ENCODE results near the gene CAMK2D. TPM values are rescaled to one million over a fixed set of nuclear protein-coding genes. Genes with fewer than 3 reads are reported as not detected.

The CAMK2D gene
- total RNA-seq, 1 experiment from 2014 or later, result 7.1 TPM

DNA sequence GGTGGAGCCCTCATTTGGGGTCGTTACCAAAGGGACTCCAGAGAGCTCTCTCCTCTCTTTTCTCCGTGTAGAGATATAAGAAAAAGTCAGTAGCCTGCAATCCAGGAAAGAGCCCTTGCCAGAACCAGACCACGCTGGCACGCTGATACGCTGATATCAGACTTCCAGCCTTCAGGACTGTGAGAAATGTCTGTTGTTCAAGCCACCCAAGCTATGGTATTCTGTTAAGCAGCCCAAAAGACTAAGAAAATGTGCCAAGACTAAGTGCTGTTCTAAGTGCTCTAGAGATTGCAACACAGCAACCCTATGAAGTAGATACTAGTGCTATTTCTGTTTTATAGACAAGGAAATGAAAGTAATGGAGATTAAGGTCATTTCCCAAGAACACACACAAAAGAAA lies 205.7 kb downstream of the CAMK2D start:
- ChIA-PET POLR2A (ENCODE audit: unreplicated experiment) (no interaction called here), CTCF (no interaction called here)
- no peak for TF ChIP-seq EZH2 (IDR thresholded peaks at IDR 0.05; ENCODE audit: low read depth)
- Histone ChIP-seq H3K79me2 (ENCODE audit: low read depth) (no peaks in the 10 kb centered on the region), H3K4me2 (no peak overlapping the region), H4K20me1 (ENCODE audit: insufficient read depth) (no peaks in the 10 kb centered on the region), H3K9me2 (ENCODE audit: insufficient read depth) (no peaks in the 10 kb centered on the region), H3K27me3 (ENCODE audit: insufficient read depth, low read depth) (no peaks in the 10 kb centered on the region), H3K4me3 (no peak overlapping the region), H2AFZ (no peak overlapping the region), H3K27ac (no peak overlapping the region), H3K36me3 (ENCODE audit: low read depth) (no peaks in the 10 kb centered on the region), H3K9me3 (ENCODE audit: insufficient read depth, low read depth) (no peaks in the 10 kb centered on the region), H3K4me1 (replicated peaks; ENCODE audit: insufficient read depth) (peaks cover 20% of the 10 kb centered on the region), H3F3A (ENCODE audit: insufficient read depth, low read depth) (no peaks in the 10 kb centered on the region)
- DNase-seq, result no peak
- BruUV-seq (replicated peaks), result no TSS peak
- intact Hi-C loops (cut with micrococcal nuclease; ENCODE audit: unreplicated experiment), result loop anchor here (2.0 kb wide), 1 partner anchor 29 kb away; no protein-coding TSS in a partner anchor

DNA sequence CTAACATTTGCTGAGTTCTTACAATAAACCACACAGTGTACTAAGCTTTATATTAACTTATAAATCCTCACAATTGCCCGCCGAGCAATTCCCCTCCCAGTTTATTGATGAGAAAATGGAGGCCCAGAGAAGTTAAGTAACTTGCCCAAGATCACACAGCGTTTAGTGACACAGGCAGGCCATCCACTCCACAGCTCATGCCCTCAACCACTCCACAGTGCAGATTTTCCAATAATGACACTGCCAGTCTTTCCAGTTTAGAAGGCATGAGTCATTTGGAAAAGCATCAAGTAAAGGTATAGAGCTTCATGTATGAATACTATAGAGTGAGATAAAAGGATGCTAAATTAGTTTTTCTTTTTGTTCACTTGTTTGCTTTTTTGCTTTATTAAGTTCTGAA lies 208.5 kb downstream of the CAMK2D start:
- H3K4me2 ChIP-seq, result no peak overlapping the region
- H3K27me3 ChIP-seq (ENCODE audit: insufficient read depth, low read depth), result no peaks in the 10 kb centered on the region
- H2AFZ ChIP-seq, result no peak overlapping the region
- CTCF ChIA-PET, result interaction anchor here (0.7 kb wide), 1 partner anchor 208 kb away, joined by 3 read pairs; no protein-coding TSS in a partner anchor
- H3K36me3 ChIP-seq (ENCODE audit: low read depth), result no peaks in the 10 kb centered on the region
- H4K20me1 ChIP-seq (ENCODE audit: insufficient read depth), result no peaks in the 10 kb centered on the region
- peaks cover 20% of the 10 kb centered on the region for H3K4me1 ChIP-seq (replicated peaks; ENCODE audit: insufficient read depth)
- no TSS peak for BruUV-seq (replicated peaks)
- no peaks in the 10 kb centered on the region for H3K79me2 ChIP-seq (ENCODE audit: low read depth)
- no peak for DNase-seq
- no peaks in the 10 kb centered on the region for H3K9me3 ChIP-seq (ENCODE audit: insufficient read depth, low read depth)
- H3K9me2 ChIP-seq (ENCODE audit: insufficient read depth), result no peaks in the 10 kb centered on the region
- intact Hi-C loops (cut with micrococcal nuclease; ENCODE audit: unreplicated experiment), result no loop called here
- POLR2A ChIA-PET (ENCODE audit: unreplicated experiment), result no interaction called here
- H3F3A ChIP-seq (ENCODE audit: insufficient read depth, low read depth), result no peaks in the 10 kb centered on the region
- TF ChIP-seq EZH2 (IDR thresholded peaks at IDR 0.05; ENCODE audit: low read depth), result no peak
- TF ChIP-seq, protein P1, sequence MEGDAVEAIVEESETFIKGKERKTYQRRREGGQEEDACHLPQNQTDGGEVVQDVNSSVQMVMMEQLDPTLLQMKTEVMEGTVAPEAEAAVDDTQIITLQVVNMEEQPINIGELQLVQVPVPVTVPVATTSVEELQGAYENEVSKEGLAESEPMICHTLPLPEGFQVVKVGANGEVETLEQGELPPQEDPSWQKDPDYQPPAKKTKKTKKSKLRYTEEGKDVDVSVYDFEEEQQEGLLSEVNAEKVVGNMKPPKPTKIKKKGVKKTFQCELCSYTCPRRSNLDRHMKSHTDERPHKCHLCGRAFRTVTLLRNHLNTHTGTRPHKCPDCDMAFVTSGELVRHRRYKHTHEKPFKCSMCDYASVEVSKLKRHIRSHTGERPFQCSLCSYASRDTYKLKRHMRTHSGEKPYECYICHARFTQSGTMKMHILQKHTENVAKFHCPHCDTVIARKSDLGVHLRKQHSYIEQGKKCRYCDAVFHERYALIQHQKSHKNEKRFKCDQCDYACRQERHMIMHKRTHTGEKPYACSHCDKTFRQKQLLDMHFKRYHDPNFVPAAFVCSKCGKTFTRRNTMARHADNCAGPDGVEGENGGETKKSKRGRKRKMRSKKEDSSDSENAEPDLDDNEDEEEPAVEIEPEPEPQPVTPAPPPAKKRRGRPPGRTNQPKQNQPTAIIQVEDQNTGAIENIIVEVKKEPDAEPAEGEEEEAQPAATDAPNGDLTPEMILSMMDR (conservative IDR thresholded peaks at IDR 0.05), result no peak
- H3K4me3 ChIP-seq, result no peak overlapping the region
- no peak overlapping the region for H3K27ac ChIP-seq

DNA sequence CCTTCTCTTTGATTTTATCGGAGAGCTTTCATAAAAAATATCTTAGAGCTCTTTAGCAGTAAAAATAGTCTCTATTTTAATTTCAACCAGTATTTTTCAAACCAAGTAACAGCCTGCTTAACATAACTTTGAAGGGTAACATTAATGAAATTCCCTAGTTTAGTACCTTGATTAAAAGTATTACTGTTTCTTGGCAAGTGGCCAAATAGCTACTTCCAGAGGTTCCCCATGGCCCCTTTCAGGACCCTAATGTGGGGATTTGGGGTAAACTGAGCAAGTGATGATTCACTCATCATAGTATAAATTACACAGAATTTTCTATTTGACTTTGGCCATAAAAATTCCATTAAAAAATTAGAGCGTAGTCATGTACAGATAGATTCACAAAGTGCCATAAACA lies 211.0 kb downstream of the CAMK2D start:
- H3K27me3 ChIP-seq (ENCODE audit: insufficient read depth, low read depth), result no peaks in the 10 kb centered on the region
- no peaks in the 10 kb centered on the region for H3K79me2 ChIP-seq (ENCODE audit: low read depth)
- H3K9me2 ChIP-seq (ENCODE audit: insufficient read depth), result no peaks in the 10 kb centered on the region
- no peak overlapping the region for H3K27ac ChIP-seq
- TF ChIP-seq EZH2 (IDR thresholded peaks at IDR 0.05; ENCODE audit: low read depth), result no peak
- TF ChIP-seq, protein P1 (conservative IDR thresholded peaks at IDR 0.05), result no peak
- ChIA-PET CTCF (no interaction called here), POLR2A (ENCODE audit: unreplicated experiment) (no interaction called here)
- no peak overlapping the region for H3K4me3 ChIP-seq
- no peak overlapping the region for H3K4me2 ChIP-seq
- H3K4me1 ChIP-seq (replicated peaks; ENCODE audit: insufficient read depth), result peaks cover 10% of the 10 kb centered on the region
- no peak overlapping the region for H2AFZ ChIP-seq
- BruUV-seq (replicated peaks), result no TSS peak
- intact Hi-C loops (cut with micrococcal nuclease; ENCODE audit: unreplicated experiment), result no loop called here
- no peaks in the 10 kb centered on the region; the same call in 1 of the 2 replicates for H3K9me3 ChIP-seq (ENCODE audit: insufficient read depth, low read depth)
- no peaks in the 10 kb centered on the region for H3F3A ChIP-seq (ENCODE audit: insufficient read depth, low read depth)
- H3K36me3 ChIP-seq (ENCODE audit: low read depth), result no peaks in the 10 kb centered on the region
- no peak for DNase-seq
- no peaks in the 10 kb centered on the region for H4K20me1 ChIP-seq (ENCODE audit: insufficient read depth)

DNA sequence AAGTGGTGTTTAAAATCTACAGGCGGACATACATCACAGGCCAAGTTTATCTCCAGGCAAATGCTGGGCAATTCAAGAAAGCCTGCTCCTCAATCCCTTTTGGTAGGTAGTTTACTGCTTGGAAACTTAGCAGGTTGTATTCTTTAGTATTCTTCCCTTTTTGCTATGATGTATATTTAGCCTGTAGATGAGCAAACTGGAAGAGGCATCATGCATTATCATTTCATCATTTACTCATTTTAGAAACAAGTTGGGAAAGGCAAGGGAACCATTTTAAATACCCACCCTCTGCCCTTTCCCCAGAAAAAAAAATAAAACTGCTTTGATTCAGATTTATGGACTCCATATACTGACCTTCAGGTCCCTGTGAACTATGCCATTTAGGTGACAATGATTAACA lies 213.2 kb downstream of the CAMK2D start:
- Histone ChIP-seq H3K9me2 (ENCODE audit: insufficient read depth) (no peaks in the 10 kb centered on the region), H3K27me3 (ENCODE audit: insufficient read depth, low read depth) (no peaks in the 10 kb centered on the region), H3K4me2 (no peak overlapping the region), H3K36me3 (ENCODE audit: low read depth) (no peaks in the 10 kb centered on the region), H3K79me2 (ENCODE audit: low read depth) (no peaks in the 10 kb centered on the region), H4K20me1 (ENCODE audit: insufficient read depth) (no peaks in the 10 kb centered on the region), H3K4me1 (replicated peaks; ENCODE audit: insufficient read depth) (peaks cover 10% of the 10 kb centered on the region), H3F3A (ENCODE audit: insufficient read depth, low read depth) (no peaks in the 10 kb centered on the region), H3K27ac (no peak overlapping the region), H3K4me3 (no peak overlapping the region), H3K9me3 (ENCODE audit: insufficient read depth, low read depth) (no peaks in the 10 kb centered on the region; the same call in 1 of the 2 replicates), H2AFZ (no peak overlapping the region)
- ChIA-PET POLR2A (ENCODE audit: unreplicated experiment) (no interaction called here), CTCF (no interaction called here)
- no TSS peak for BruUV-seq (replicated peaks)
- intact Hi-C loops (cut with micrococcal nuclease; ENCODE audit: unreplicated experiment), result no loop called here
- no peak for DNase-seq
- no peak for TF ChIP-seq EZH2 (IDR thresholded peaks at IDR 0.05; ENCODE audit: low read depth)
- TF ChIP-seq, protein P1 (conservative IDR thresholded peaks at IDR 0.05), result no peak

Data from PC-9 (cell line).